A204.1 (cell line): Measurements from ENCODE around the gene ETDC.
"Not testable (repeated sequence)": the region's sequence is repeated elsewhere in the genome, so short reads cannot be mapped to it uniquely, and the experiment has no call there.

Source experiments
- FAIRE-seq: peaks from 2 replicates; lab custom pipeline; 2012; peaks lifted over from hg19 to GRCh38; lab: Jason Lieb, UNC

ETDC gene

DNA sequence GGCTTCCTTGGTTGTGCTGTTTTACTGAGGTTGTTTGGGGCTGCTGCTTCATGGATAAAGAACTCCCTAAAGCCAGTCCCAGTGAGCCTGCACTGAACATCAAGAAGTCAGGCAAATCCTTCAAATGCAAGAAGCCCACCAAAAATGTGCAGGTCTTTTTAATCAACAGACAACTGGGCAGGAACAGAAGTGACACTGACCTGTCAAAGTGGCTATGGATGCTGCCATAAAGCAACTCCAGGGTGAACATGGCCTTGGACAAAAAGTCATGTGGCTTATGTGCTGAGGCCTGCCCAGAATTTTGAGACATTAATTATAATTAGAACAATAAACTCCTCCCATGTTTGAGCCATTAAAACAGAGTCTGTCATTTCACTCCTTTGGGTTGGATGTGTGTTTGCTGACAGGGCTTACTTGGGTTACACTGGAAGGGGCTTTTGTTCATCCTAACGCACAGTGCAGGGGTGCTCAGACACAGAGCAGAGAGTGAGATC is at the start of gene ETDC:
ETDC (plus strand) TSS at position 51 of the 494 bp plus-strand sequence; CDS start at position 51, 0 bp downstream.
- no peak for FAIRE-seq

DNA sequence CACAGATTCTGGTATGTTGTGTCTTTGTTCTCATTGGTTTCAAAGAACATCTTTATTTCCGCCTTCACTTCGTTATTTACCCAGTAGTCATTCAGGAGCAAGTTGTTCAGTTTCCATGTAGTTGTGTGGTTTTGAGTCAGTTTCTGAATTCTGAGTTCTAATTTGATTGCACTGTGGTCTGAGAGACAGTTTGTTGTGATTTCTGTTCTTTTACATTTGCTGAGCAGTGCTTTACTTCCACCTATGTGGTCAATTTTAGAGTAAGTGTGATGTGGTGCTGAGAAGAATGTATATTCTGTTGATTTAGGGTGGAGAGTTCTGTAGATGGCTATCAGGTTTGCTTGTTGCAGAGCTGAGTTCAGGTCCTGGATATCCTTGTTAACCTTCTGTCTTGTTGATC is 48.3 kb upstream of the ETDC start:
- not testable (repeated sequence) for FAIRE-seq

DNA sequence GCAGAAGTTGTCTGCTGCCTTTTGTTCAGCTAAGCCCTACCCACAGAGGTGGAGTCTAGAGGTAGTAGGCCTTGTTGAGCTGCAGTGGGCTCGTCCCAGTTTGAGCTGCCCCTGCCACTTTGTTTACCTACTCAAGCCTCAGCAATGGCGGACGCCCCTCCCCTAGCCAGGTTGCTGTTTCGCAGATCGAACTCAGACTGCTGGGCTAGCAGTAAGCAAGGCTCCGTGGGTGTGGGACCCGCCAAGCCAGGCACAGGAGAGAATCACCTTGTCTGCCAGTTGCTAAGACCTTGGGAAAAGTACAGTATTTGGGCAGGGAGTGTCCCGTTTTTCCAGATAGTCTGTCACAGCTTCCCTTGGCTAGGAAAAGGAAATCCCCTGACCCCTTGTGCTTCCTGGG is 45.9 kb upstream of the ETDC start:
- FAIRE-seq: not testable (repeated sequence)

DNA sequence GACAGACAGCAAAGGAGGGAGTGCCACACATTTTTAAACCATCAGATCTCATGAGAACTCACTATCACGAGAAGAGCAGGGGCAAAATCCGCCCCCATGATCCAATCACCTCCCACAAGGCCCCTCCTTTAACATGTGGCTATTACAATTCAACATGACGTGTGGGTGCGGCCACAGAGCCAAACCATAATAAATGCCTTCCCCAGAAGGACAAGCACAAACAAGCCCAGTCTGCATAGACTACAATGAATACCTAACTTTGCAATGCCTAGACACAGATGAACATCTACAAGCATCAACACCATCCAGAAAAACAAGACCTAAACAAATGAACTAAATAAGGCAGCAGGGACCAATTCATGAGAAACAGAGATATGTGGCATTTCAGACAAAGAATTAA is 45.1 kb upstream of the ETDC start:
- FAIRE-seq: no peak

DNA sequence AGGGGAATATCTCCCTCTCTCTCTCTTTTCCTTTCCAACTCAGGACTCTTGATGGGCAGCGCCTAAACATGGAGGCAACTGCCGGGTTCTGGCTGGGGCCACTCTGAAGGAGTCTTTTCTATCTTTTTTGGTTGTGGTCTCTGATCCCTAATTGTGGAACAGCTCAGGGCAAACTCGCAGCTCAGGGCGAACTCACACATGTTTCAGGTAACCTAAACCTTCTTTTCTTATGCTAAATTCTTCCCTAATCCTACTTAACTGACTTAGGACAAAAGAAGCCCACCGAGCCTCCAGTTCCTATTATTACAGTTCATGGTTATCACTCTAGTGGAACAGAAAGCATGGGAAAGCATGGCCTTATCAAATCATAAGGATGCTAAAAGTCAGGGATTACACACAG is 36.1 kb upstream of the ETDC start:
- no peak for FAIRE-seq

DNA sequence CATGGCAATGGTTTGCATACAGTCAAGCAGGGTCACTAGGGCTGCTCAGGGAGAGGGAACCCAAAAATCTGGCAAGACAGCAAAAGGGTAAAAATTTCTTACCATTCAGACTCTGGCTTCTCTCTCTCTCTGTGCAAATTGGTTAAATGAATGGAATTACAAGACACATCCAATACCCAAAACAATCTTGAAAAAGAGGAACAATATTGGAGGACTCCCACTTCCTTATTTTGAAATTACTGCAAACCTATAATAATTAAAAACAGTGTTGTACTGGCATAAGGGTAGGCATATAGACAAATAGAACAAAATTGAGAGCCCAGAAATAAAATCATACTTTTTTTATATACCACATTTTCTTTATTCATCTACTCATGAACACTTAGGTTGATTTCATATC is 33.3 kb upstream of the ETDC start:
- FAIRE-seq: no peak

DNA sequence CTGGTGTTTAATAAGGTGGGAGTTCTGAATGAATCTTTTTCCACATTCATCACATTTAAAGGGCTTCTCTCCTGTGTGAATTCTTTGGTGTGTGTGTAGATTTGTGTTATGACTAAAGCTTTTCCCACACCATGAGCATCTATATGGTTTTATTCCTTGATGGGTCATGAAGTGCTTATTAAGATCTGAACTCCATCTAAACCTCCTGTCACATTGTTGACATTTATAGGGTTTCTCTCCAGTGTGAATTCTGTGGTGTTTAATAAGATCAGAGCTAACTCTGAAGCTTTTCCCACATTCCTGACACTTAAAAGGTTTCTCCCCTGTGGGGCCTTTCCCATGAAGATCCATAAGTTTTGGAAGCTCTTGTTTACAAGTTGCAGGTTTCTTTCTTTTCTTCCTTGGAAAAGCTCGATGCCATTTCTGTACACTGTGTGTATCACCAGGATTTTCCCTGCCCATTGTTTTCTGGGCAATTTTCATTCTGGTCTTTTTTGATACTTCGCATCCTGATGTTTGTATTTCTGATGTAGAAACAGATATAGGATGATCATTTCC is 21.9 kb upstream of the ETDC start:
- no peak for FAIRE-seq

DNA sequence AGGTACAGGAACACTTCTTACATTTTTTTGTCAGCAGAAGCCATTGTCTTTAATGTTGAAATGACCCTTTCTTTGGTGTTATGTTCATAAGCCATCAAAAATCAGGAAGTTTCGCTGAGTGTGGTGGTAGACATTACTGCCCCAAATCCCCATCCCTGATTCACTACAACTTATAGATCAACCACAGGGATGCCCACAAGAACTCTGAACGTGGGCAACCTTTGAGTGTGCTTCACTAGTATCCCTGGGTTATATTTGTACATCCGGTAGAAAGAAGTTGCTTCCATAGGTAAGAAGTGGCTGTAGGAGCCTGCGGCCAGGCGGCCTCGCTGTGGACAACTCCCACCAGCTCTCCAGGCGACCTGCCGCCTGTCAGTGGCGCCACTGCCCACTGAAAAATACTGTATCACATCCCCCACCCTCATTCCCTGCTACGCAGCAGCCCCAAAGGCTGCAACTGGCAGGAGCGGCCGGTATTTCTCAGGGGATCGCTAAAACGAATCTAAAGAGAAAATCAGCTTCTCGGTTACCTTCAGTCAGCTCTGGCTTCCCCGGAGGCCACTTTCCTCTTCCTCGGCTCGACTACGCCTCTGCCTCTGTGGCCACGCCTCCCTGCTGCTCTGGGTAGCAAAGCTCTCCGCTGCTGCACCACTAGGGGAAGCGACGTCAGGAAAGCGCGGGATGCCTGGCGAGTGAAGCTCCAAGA is 13.9 kb upstream of the ETDC start:
- FAIRE-seq: no peak

DNA sequence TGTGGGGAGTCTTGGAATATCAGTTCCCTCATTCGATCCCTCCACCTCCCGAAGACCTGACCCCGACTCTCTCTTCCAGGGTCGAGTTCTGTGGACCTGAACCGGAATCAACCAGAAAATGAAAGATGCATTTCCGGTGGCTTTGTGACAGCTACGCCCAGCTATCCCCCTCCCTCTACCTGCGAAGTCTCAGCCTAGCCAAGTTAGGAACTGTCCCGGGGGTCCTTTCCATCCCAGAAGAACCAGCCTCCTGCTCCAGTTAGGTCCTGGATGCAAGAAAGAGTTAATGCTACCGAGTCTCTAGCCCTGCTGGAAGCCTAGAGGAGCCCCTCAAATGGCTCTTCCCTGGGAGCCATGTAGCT is 13.4 kb upstream of the ETDC start:
- no peak for FAIRE-seq

DNA sequence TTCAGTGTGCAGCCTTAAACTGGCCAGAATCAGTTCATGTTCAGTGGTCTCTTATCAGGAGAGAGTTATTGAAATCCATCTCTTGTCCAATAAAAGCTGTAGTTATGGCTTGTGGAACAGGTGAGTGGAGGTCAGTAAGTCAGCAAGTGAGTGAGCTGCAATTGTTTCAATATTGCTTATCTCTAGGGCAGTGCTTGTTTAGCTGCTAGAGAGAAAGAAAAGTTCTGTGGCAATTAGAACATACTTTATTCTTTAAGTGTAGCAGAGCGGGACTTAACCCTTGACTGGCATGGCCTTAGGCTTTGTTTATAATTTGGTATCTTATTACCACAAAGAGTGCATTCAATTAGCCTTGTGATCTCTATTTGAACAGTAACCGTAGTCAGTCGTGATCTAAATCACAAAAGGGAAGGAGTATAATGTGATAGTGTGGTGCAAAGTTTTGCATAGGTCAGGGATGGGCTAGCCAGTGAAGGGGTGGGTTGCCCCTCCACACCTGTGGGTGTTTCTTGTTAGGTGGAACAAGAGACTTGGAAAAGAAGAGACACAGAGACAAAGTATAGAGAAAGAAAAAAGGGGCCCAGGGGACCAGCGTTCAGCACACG is 6.9 kb upstream of the ETDC start:
- no peak for FAIRE-seq

DNA sequence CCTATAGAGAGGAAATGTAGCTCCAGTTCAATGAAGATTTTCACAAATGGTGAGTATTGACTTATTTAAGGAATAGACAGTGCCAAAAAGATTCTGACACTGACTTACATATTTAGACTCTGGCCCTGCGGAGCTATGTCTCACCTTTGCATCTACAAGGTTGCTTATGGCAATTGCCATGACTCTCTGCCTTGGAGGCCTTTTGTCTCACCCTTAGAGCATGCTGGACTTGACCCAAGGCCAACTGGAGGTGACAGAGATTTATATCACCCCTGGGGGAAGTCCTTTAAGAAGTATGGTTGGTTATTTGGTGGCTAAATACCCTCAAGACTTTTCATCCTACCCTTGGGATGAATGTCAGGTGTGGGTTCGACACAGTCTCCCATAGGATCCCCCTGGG is 4.5 kb upstream of the ETDC start:
- no peak for FAIRE-seq

DNA sequence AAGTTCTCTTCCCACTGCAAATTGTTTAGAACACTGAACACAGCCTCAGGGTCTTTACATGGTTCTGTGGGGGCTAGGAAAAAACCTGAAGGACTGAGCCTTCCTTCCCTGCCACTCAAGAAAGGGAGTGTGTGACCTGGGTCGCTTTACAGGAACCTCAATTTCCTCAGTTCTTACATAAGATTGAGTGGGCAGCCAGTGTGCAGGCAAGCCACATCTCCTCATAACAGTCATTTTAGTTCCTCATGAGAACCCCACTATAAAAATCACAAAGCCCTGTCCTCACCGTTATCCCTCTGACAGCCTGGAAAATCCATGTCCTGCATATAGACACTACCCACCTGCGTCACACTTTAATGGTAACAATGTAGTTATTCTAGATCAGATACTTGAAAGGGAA is 2.1 kb upstream of the ETDC start:
- no peak for FAIRE-seq

DNA sequence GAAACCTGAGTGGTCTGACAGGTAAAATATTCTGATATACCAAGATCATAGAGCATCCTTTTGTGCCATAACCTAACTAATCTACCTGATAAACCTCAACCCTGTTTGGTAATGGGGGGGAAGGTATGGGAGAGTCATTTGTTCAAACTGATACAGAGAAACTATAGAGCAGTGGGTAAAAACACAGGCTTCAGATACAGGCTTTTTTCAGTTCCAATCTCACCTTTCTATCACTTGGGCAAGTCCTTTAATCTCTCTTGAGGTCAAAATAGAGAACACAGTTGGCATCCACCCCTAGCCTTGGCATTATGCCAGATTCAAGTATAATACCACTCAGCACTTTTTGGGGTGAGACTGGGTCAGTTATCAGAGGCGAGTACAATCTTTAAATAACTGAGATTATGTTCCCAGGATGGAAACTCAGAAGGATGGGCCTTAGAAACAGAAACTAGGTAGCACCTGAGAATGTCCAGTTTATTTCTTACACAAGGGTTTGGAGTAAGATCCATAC is 880 bp upstream of the ETDC start:
- no peak for FAIRE-seq

DNA sequence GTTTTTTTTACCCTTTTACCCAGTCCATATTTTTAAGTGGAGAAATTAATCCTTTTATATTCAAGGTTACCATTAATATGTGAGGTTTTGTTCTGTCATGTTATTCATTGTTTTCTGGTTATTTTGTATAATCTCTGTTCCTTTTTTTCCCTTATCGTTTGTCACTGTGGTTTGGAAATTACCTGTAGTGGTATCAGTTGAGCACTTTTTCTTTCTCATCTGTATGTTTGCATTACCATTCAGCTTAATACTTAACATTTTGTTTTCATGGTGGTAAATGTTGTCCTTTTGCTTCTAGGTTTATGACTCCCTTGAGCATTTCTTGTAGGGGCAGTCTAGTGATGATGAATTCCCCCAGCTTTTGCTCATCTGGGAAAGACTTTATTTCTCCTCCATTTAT is 6.6 kb downstream of the ETDC start:
- no peak for FAIRE-seq

DNA sequence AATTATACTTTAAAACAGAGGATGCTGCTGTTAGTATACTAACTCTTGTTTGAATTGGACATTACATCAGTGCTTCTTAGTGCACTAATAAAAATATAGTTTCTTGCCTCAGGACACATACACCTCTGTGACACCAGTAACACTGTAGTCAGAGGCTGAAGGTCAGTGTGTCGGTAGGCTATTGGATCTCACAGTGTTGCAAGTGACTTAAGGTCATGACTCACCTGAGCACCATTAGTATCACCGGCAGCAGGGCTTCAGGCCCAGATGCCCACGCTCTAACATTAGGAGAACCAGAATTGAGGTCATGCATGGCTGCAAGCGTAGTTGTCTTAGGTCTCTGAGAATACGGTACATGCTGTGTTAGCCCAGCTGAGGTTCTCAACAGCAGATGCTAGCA is 15.2 kb downstream of the ETDC start:
- no peak for FAIRE-seq

DNA sequence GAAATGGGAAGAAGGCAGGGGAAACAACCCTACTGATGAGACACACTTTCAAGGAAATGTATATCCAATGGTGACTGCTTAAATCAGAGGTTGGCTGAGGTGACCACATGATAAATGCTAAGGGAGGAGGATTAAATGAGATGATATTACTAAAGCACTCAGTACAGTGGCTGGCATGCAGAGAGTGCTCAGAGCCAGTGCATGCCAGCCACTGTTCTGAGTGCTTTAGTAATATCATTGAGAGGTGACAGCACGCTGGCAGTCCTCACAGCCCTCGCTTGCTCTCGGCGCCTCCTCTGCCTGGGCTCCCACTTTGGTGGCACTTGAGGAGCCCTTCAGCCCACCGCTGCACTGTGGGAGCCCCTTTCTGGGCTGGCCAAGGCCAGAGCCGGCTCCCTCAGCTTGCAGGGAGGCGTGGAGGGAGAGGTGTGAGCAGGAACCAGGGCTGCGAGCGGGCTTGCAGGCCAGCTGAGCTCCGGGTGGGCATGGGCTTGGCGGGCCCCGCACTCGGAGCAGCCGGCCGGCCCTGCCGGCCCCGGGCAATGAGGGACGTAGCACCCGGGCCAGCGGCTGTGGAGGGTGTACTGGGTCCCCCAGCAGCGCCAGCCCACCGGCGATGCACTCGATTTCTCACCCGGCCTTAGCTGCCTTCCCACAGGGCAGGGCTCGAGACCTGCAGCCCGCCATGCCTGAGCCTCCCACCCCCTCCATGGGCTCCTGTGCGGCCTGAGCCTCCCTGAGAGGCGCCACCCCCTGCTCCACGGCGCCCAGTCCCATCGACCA is 15.9 kb downstream of the ETDC start:
- FAIRE-seq: not testable (repeated sequence)

DNA sequence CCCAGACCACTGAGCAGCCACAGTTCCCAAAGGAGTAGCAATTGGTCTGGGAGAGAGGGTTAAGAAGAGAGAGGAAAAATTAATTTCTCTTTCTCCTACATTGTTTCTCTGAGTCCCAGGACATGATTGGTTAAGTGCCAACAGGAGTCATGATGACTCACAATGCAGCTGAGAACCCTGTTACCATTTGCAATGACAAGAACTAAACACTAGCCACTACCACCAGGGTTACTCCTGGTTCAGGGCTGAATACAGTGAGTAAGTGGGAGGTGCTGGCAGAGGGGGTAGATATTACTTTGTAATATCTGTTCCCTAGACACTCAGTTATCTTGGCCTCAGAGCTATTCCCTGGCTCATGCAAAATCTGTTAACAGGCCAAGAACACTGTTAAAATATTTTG is 18.0 kb downstream of the ETDC start:
- FAIRE-seq: no peak

DNA sequence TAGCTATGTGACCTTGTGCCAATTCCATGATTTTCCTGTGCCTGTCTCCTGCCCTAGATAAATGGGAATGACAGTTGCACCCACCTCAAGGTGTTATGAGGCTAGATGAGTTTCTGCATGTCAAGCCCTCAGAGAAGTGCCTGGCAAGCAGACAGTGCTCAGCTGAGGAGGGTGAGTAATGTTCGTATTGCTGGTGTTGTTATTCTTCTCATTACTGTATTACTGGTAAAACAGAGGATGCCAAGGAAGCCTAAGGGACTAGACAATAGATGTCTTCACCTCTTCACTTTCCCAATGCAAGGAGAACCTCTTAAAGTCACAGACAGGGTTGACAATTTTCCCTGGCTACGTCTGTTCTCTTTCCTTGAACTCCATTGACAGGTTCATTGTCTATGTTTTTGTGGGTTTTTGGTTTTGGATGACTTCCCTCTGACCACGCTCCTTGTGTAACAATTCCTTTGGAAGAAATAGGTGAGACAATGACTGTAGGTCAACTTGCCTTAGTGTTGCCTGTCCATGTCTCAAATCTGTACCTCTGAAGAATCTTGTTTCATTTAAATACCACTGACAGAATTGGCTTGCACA is 19.2 kb downstream of the ETDC start:
- FAIRE-seq: no peak

DNA sequence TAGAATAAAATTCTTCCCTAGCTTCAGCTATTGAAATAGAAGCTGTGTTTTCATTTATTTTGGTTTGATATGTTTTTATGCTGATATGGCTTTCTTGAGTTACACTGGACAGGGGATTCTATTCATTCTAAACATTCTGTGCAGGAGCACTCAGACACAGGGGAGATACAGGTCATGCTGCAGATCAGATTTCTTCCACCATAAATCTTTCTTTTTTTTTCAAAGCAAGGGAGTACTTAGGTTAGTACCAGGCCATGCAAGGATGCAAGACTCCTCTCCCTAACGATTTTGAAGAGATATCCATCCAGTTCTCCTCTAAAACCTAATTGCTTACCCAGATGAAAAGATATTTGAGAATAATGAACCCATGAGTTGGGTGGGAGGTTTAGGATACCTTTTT is 21.4 kb downstream of the ETDC start:
- FAIRE-seq: no peak

DNA sequence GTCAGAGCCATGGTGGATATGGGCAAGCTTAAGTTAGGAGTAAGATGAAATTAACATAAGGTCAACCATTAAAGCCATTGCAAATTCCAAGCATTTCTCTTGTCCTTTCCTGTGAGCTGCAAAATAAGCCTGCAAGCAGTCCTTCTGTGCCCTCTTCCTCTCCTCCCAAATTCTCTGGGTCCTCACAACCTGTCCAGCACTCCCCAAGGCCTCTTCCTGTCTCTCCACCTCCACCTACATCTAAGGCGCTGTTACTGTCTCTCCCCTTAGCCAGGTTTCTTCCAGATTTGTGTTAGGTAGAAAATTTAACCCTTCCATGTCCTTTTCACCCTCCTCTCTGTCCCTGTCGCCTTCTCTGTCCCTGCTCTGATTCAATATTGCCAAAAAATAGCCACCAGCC is 22.2 kb downstream of the ETDC start:
- no peak for FAIRE-seq

DNA sequence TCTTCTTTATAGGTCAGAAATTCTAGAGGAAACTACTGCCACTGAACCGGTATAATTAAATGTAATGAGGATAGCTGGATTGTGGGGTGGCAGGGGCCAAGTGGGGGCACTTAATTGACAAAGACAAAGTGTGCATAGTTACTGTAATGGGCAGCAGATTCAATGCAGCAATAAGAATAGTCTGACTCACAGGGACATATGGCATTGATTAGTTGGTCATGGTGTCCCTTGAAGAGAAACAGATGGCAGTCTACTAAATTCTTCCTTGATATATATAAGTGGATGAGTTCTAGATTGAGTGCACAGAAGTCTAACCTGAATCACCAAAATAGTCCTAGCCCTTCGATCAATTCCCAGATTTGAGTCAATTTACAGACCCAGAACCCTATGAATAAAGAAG is 31.6 kb downstream of the ETDC start:
- FAIRE-seq: no peak

DNA sequence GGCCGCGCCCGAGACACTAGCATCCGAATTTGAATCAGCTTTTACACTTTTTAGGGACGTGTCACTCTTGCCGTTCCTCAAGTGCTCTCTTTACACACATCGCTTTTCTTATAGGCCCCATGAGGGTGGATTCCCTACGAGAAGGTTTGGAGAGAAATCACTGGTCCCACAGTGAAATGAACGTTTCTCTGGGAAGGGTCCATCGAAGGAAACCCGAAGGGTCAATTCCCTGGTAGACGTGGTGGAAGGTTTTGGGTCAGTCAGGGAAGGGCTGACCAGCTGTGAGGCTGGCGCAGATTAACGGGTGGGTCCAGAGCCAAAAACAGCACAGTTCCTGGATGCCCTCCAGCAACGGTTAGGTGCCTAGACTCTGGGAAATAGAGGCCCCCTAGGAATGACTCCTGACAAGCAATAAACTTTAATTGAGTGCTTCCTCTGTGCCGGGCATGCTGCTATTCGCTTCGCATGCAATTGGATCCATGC is 35.9 kb downstream of the ETDC start:
- FAIRE-seq: no peak
